GM21390 (cell line): ENCODE results near the gene TIGD2.

Experiments
- ATAC-seq: cut with Tn5 transposase; IDR thresholded peaks from one replicate; pipeline ENCODE4 v1.9.1; 2021; ENCODE audit not compliant: unreplicated experiment

Gene TIGD2

GRCh38 chr4:89161841-89162240 lies 50.5 kb downstream of the TIGD2 start:
- no peak for ATAC-seq

DNA sequence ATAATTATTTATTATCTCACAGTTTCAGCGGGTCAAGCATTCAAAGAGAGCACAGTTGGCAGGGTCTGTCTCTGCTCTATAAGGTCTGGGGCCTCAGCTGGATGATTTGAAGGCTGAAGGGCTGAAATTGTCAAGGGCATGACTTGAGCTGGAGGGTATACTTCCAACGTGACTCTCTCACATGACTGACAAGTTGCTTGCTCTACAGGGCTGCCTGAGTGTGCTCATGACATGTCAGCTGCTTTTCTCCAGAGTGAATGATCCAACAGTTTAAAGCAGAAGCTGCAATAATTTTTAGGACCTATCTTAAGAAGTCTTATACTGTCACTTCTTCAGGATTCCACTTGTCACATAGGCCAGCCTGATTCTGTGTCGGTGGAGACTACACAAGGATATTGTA lies 51.2 kb downstream of the TIGD2 start:
- no peak for ATAC-seq

- no peak for ATAC-seq
Measured at GRCh38 chr4:89162987-89163386, 51.7 kb downstream of the TIGD2 start.

DNA sequence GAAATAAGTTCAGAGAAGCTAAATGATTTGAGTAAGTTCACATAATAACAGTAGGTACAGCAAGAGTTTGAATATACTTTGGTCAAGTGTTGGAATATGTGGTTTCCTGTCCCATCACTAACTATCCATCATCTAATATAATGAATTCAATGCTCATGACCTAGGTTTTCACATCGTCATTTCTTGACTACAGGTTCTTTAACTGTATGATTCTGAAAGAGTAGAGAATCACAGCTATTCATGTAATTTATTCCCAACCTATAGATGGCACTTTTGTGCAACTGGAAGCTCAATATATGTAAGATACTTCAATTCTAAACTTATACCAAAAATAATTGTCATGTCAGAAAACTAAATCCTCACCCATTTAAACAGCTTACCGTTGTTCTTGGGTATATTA lies 53.1 kb downstream of the TIGD2 start:
- no peak for ATAC-seq
